ENCODE results near the gene DGKB. TPM values are rescaled to one million over a fixed set of nuclear protein-coding genes. Genes with fewer than 3 reads are reported as not detected.

DGKB gene
- polyA plus RNA-seq, 1 experiment: 0.04 TPM

DNA sequence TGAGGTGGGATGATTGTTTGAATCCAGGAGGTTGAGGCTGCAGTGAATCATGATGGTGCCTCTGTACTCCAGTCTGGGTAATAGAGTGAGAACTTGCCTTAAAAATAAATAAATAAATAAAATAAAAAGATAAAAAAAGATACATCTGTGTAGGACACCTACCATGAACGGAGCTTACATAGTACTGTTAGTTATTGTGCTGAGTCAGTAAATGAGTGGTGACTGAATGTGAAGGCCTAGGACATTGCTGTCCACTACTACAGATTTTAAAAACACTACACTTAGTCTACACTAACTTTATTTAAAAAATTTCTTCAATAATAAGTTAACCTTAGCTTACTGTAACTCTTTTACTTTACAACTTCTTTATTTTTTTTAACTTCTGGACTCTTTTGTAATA lies 806.4 kb downstream of the DGKB start:
- Histone ChIP-seq H3K27ac (ENCODE audit: low read depth, low read length) (no peak overlapping the region), H3K9me3 (ENCODE audit: control insufficient read depth, insufficient read depth, low read length) (no peaks in the 10 kb centered on the region), H3K4me3 (ENCODE audit: low read depth, low read length) (no peak overlapping the region), H3K27me3 (ENCODE audit: control insufficient read depth, insufficient read depth, low read length) (no peaks in the 10 kb centered on the region)
- DNase-seq (ENCODE audit: low read depth, low spot score): no peak
- ChIA-PET CTCF (no interaction called here), POLR2A (no interaction called here)
- TF ChIP-seq, protein P1, sequence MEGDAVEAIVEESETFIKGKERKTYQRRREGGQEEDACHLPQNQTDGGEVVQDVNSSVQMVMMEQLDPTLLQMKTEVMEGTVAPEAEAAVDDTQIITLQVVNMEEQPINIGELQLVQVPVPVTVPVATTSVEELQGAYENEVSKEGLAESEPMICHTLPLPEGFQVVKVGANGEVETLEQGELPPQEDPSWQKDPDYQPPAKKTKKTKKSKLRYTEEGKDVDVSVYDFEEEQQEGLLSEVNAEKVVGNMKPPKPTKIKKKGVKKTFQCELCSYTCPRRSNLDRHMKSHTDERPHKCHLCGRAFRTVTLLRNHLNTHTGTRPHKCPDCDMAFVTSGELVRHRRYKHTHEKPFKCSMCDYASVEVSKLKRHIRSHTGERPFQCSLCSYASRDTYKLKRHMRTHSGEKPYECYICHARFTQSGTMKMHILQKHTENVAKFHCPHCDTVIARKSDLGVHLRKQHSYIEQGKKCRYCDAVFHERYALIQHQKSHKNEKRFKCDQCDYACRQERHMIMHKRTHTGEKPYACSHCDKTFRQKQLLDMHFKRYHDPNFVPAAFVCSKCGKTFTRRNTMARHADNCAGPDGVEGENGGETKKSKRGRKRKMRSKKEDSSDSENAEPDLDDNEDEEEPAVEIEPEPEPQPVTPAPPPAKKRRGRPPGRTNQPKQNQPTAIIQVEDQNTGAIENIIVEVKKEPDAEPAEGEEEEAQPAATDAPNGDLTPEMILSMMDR (IDR thresholded peaks at IDR 0.05; ENCODE audit: low read depth, low read length): no peak

DNA sequence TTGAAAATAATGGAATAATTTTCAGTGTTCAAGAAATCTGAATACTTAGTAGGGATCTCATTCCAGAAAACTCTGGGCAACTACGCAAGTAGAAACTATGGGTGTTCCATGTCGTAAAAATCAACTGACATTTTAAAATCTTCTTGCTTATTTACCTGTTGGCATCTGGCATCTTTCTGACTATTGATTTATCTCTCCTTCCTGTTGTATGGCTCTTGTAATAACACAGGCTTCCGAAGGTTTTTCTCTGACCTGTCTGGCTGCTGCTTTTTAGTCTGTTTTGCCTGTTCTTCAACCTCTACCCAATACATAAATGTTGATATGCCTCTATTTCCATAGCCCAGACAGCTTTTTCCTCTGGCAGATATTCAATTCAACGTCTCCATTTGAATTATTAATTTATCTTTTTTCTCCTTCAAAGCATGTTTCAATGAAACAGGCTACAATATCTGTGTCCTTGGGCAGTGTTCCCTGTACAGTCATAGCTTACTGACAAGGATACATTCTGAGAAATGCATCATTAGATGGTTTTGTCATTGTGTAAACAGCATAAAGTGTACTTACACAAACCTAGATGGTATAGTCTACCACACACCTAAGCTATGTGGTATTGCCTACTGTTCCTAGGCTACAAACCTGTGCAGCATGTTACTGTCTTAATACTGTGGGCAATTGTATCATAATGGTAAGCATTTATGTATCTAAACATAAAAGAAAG lies 807.2 kb downstream of the DGKB start:
- Histone ChIP-seq H3K4me3 (ENCODE audit: low read depth, low read length) (no peak overlapping the region), H3K27ac (ENCODE audit: low read depth, low read length) (no peak overlapping the region), H3K9me3 (ENCODE audit: control insufficient read depth, insufficient read depth, low read length) (no peaks in the 10 kb centered on the region), H3K27me3 (ENCODE audit: control insufficient read depth, insufficient read depth, low read length) (no peaks in the 10 kb centered on the region)
- POLR2A ChIA-PET: no interaction called here
- CTCF ChIA-PET: no interaction called here
- no peak for DNase-seq (ENCODE audit: low read depth, low spot score)
- TF ChIP-seq, protein P1 (IDR thresholded peaks at IDR 0.05; ENCODE audit: low read depth, low read length): no peak

Measured in AG04450 (cell line).